HG02588 (cell line): Measurements from ENCODE around the gene SCOC.
"Not testable (repeated sequence)": the region's sequence is repeated elsewhere in the genome, so short reads cannot be mapped to it uniquely, and the experiment has no call there.

Source experiments
- ATAC-seq: cut with Tn5 transposase; IDR thresholded peaks from one replicate; pipeline ENCODE4 v1.9.1; 2021; ENCODE audit warnings: mild to moderate bottlenecking, moderate library complexity; ENCODE audit not compliant: unreplicated experiment

The SCOC gene

DNA sequence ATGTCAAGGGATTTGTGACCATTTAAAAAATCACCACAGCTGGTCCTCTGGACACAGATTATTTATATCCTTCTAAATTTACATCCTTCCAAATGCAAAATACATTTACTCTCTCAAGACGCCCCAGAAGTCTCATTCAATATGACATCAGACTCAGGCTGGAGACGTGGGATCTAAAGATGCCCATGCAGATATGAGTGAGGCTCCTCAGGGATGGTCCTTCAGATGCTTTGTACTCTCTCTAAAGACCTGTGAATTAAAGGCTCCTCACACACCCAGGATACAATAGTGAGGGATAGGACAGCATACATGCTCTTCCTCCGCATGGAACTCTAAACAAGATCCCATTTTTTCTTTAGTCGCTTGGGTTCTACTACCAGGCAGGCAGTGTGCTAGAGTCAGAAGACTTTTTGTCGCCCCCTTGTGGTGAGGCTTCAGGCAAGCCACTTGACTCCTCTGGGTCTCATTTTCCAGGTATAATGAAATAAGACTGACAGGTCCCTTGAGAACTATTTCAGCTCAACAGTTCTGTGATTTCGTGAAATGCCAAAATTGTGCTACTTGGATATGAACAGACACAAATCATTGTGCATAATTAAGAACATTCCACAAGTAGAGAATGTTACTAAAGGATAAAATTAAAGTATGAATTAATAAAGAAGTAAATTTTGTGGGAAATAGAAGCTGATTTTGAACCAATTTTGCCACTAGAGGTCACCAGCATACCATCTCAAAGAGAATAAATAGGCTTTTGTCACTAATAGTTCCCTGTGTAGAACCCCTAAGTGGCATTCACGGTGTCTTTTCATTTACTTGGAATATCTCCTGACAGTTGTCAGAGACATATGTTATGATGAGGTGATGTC, 13.7 kb upstream of the SCOC start:
- peak; percentile 98 for ATAC-seq

DNA sequence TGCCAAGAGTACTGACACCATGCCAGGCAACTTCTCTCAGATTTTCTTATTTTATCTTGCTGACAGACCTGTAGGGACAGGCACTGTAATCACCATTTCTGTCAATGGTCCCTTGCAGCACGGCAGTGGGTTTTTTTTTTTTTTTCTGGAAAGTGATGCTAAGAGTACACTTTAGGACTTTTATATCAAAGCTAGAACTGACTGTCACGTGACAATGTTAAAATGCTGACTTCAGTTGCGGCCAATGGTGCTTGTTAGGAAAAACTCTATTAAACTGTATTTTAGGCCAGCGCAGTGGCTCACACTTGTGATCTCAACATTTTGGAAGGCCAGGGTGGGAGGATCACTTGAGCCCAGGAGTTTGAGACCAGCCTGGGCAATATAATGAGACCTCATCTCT, 12.3 kb upstream of the SCOC start:
- no peak for ATAC-seq

DNA sequence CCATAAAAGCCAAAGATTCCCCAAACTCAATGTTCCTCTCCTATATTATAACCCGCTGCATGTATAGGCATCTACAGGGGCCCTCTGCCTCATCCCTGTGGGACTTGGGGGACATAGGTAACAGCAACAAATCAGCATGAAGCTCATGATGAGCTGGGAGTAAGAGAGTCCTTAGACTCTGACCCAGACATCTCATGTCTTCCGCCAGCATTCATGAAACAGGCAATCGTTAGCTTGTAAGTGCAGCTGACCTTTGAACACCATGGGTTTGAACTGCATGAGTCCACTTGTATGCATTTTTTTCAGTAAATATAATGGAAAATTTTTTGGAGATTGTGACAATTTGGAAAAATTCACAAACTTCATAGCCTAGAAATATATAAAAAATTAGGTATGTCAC, 10.4 kb upstream of the SCOC start:
- ATAC-seq = no peak

DNA sequence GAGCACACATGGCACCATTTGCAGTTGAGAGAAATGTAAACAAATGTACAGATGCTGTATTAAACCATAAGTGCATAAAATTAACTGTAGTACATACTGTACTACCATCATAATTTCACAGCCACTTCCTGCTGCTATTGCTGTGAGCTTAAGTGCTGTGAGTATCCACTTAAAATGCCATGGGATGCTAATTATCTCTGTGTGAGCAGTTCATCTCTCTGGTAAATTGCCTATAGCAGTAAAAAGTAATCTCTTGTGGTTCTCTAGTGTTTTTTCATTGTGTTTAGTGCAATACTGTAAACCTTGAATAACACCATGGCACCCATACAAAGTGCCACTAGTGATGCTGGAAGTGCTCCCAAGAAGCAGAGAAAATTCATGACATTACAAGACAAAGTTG, 9.9 kb upstream of the SCOC start:
- ATAC-seq = no peak

DNA sequence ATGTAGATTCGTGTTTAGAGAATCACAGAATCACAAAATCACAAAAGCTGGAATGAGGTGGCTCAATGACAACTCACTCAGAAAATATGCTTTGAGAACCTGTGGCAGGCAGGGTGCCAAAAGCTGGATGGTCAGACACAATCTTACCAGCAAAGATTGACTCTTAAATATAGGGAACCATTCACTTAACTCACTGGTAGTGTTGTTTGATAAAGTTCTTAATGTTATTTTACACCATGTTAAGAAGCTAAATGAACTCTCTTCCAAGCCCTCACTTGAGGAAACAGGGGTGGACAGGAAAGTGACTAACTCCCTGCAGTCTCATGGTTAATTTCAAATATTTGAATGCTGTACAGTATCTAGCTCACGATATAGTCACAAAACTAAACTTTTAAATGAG, 5.7 kb upstream of the SCOC start:
- no peak for ATAC-seq

DNA sequence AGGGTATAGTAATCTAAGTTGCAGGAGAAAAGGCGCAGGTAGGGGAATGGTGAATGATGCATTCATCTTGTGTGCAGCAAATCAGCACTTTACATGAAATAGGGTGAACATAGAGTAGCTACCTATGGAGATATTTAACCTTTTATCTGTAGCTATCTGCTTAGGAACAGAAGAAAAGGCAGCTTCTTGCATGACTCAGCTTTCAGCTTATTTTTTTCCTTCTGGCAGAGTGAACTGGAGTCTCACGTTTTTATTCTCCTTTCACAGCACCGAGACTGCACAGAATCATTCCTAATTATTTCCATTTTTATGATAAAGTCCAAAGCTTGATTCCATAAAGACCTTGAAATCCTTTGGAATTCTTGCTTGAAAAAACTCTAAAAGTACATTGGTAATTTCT, 4.8 kb upstream of the SCOC start:
- ATAC-seq = no peak

- ATAC-seq = peak; percentile 47
Measured at GRCh38 chr4:140372751-140373327, 607 bp upstream of the SCOC start.

GRCh38 chr4:140374130-140374477, 658 bp downstream of the SCOC start:
- ATAC-seq = no peak

GRCh38 chr4:140382732-140383131, 9.3 kb downstream of the SCOC start:
- ATAC-seq = no peak

DNA sequence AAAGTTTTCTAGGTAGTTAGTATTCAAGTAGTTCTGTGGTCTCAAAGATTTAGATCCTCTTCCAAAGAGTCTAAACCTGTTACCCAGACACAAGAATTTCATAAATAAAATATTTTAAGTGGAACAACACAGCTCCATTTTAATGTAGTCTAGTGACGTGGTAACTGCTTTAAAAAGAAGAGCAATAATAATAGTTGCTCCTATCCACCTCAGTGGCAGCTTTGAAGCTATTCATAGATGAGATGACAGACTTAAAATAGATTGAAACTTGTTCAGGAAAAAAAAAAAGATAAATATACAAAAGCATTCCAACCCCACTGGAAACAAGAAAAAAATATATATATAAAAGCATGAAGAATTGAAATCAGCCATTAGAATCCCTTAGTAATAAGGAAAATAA, 14.6 kb downstream of the SCOC start:
- no peak for ATAC-seq

GRCh38 chr4:140395668-140396067, 22.2 kb downstream of the SCOC start:
- no peak for ATAC-seq

DNA sequence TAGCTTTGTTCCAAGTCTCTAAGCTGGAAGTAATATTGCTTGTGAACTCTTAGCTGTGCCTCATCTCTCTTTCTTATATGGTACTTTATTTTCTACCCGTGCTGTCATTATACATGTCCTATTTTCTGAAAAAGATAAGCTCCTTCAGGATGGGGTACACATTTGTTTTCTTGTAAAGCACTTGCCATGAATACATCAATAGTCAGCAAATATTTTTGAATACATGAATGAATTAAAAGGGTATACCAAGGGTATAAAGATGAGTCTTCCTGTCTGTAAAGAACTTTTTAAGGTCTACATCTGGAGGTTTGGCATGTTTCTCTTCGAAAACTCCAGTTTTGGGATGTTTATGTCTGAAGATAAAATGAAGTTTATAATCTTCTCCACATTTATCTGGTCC, 26.7 kb downstream of the SCOC start:
- ATAC-seq = no peak

- no peak for ATAC-seq
Measured at GRCh38 chr4:140406292-140406691, 32.8 kb downstream of the SCOC start.

DNA sequence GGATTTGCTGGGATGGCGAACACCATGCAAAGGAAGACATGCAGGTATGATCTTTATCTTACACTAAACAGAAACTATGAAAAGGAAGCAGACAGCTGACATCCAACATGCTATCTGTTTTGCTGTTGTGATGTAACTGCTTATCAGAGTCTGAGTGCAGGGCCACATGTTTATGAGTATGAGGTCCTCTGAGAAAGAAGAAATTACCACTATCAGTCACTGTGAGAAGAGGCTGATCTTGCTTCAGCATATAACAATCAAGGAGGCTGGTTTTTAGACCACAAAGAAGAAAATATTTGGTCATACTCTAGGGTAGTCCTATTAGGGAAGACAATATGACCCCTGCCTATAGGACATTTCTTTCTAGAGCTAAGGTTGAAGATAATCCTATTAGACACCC, 35.5 kb downstream of the SCOC start:
- no peak for ATAC-seq

DNA sequence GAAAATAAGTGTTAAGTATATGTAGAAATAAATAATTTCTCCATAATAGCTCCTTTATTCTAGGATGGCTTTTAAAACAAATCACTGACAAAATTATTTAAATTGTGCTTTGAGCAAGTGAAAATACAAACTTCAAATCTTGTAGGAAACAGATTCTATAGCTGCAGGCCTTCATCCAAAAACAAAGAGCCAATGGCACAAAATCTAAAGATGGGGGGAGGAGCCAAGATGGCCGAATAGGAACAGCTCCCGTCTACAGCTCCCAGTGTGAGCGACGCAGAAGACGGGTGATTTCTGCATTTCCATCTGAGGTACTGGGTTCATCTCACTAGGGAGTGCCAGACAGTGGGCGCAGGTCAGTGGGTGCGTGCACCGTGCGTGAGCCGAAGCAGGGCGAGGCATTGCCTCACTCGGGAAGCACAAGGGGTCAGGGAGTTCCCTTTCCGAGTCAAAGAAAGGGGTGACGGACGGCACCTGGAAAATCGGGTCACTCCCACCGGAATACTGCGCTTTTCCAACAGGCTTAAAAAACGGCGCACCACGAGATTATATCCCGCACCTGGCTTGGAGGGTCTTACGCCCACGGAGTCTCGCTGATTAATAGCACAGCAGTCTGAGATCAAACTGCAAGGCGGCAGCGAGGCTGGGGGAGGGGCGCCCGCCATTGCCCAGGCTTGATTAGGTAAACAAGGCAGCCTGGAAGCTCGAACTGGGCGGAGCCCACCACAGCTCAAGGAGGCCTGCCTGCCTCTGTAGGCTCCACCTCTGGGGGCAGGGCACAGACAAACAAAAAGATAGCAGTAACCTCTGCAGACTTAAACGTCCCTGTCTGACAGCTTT, 39.9 kb downstream of the SCOC start:
- ATAC-seq = not testable (repeated sequence)

DNA sequence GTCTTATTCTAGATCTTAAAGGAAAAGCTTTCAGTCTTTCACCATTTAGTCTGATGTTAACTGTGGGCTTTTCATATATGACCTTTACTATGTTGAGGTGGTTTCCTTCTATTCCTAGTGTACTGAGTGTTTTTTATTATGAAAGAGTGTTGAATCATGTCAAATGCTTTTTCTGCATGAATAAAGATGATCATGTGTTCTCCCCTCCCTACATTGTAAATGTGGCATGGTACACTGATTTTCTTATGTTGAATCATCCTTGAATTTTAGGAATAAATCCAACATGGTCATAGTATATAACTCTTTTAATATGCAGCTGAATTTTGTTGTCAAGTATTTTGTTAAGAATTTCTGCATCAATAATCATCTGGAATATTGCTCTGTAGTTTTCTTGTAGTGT, 49.7 kb downstream of the SCOC start:
- ATAC-seq = no peak

GRCh38 chr4:140426610-140427105, 53.2 kb downstream of the SCOC start:
- peak; percentile 19 for ATAC-seq

DNA sequence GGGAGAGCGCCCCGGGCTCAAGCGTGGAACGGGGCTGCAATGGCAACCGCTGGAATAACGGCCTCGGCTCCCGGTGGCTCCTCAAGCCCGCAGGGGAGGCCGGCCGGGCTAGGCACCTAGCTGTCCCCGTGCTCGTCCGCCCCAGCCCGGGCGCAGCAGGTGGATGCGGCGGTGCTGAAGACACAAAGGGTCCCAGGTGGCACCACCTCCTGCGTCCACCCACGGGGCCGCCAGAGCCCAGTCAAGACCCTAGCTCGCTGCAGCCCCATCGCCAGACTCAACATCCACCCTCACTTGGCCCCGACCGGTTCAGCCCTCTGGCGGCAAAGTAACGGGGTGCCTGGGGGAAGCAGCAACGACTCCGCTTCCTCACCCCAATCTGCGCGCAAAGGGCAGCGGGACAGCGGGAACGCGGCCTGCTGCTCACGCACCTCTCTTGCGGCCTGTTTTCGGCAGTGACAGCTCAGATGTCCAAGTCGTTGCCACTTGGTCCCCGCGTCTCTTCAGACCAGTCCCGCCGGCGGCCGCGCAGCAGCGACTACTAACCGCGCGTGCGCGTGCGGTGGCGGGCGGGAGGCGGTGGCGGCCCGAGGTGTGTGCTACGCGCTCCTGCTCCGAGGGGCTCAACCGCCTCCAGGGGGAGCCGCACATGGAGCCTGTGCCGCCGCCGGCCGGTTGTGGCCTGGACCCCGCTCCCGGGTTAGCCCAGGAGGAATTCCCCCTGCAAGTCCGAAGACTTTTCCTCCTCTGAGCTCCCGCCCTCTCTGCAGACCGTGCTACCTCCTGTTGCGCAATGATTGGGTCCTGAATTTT, 53.9 kb downstream of the SCOC start, which contains the start of gene CLGN:
Gene CLGN (minus strand): TSS at position 543 of the 813 bp plus-strand sequence. CDS start 14,570 bp downstream, outside the sequence.
- peak; percentile 78 for ATAC-seq

GRCh38 chr4:140427919-140428471, 54.5 kb downstream of the SCOC start:
- ATAC-seq = no peak
